GM13977 (cell line): ENCODE results near the gene LYPD6.
A peak's percentile ranks its signal among the peaks of the same experiment; 100 is the strongest.

Source experiments
- DNase-seq: peaks from one replicate; pipeline ENCODE4 v3.0.0; 2012; ENCODE audit warnings: low spot score
- in situ Hi-C: fragments of 300-500 bp; cut with MboI; formaldehyde crosslinking; loops from one replicate; pipeline ENCODE4 v1.12.0; 2022; ENCODE audit warnings: low sequenced_read_pairs, low pct_unique_long_range_greater_than_20kb, mixed read lengths, inconsistent platforms; ENCODE audit not compliant: unreplicated experiment
- TF ChIP-seq, protein P1 (sequence below): IDR thresholded peaks from 2 replicates; pipeline ENCODE4 v1.5.1; 2012; ENCODE audit warnings: mild to moderate bottlenecking, control low read depth; ENCODE audit not compliant: insufficient read depth; ENCODE audit errors: extremely low read depth, missing control alignments

LYPD6 gene

DNA sequence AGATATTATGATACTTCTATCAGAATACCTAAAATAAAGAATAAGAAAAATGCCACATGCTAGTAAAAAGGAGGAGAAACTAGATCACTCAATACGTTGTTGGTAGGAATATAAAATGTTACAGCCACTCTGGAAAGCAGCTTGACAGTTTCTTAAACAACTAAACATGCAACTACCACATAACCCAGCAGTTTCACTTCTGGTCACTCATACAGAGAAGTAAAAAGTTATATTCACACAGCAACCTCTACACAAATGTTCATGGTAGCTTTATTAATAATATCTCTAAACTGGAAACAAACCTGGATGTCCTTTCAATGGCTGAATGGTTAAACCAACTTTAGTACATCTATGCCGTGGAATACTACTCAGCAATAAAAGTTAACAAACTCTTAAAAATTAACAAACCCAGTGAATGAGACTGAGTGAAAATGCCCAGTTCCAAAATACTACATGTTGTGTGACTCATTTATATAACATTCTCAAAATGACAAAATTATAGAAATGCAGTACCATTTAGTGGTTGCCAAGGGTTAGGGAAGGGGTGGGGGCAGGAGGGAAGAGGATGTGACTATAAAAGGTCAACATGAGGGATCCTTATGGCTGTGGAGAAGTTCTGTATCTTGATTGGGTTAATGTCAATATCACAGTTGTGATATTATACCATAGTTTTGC is 133.1 kb downstream of the LYPD6 start:
- TF ChIP-seq, protein P1, sequence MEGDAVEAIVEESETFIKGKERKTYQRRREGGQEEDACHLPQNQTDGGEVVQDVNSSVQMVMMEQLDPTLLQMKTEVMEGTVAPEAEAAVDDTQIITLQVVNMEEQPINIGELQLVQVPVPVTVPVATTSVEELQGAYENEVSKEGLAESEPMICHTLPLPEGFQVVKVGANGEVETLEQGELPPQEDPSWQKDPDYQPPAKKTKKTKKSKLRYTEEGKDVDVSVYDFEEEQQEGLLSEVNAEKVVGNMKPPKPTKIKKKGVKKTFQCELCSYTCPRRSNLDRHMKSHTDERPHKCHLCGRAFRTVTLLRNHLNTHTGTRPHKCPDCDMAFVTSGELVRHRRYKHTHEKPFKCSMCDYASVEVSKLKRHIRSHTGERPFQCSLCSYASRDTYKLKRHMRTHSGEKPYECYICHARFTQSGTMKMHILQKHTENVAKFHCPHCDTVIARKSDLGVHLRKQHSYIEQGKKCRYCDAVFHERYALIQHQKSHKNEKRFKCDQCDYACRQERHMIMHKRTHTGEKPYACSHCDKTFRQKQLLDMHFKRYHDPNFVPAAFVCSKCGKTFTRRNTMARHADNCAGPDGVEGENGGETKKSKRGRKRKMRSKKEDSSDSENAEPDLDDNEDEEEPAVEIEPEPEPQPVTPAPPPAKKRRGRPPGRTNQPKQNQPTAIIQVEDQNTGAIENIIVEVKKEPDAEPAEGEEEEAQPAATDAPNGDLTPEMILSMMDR = no peak
- in situ Hi-C loops = no loop called here
- DNase-seq = peak; percentile 6

DNA sequence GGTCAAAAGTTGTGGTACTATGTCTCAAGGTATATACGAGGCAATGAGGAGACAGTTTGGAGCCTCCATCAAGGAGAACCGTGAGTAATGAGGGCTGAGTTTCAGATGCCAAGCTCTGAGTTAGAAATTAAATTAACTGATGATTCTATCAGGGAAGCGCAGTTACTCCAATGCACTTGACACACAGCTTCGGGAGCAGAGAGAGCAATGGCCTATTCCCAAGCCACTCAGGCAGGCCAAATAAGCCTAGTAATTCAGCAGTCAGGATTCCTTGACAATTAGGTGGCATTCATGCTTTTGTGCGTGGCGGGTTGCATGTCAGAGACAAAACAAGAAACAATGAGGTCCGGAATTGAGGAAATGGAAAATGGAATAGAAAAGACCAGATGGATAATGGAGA is 134.0 kb downstream of the LYPD6 start:
- TF ChIP-seq, protein P1 = no peak
- DNase-seq = no peak
- in situ Hi-C loops = no loop called here

DNA sequence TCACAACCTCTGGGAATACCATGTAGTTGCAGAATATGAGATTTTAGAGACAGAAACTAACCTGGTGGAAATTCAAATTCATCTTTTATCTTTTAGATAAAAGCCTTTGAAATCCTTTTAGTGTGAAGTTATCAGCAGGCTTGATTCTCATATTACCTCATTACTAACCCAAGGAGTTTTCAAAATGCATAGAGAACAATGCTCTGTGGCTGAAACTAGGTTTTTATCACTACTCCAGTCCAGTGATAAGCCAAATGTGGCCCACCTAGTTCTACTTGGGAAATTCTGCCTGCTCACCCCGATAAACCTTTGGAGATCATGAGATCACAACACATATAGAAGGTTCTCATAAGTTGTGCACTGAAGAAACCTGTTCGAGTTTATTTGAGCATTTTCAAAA is 135.5 kb downstream of the LYPD6 start:
- no peak for DNase-seq
- in situ Hi-C loops = no loop called here
- TF ChIP-seq, protein P1 = no peak

DNA sequence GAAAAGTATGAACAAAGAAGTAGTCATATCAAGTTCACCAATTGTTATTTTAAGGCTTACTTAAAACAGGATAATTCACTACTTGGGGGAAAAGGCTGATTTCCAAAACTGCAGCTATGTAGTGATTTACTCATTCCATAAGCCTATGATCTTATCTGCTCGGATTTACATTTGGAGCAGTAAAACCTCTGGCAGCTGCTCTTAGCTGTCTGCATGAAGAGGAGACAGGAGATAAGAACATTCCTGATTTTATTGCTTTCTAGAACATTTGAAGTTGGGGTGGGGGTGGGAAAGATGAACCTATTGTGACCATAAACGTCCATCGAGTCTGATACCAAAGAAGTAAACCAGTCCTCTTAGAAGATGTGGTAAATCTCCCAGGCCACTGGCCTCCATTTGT is 136.2 kb downstream of the LYPD6 start:
- in situ Hi-C loops = no loop called here
- DNase-seq = no peak
- TF ChIP-seq, protein P1 = no peak

DNA sequence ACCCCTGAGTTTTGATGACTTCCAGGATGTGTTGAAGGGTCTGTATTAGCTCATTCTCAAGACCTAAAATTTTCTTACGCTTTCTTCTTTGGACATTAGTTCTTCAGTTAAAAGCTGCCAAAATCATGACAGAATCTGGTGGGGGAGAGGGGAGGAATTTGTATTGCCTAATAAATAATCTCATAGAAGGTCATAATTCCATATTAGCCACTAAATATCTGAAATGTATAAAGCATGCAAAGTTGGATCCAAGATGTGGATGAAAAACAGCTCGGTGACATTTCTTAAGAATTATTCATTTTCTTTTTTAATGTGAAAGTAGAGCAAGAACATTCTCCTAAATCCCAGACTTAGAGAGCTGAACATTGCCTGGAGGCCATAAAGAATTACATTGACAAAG is 137.0 kb downstream of the LYPD6 start:
- in situ Hi-C loops = no loop called here
- DNase-seq = no peak
- TF ChIP-seq, protein P1 = no peak

DNA sequence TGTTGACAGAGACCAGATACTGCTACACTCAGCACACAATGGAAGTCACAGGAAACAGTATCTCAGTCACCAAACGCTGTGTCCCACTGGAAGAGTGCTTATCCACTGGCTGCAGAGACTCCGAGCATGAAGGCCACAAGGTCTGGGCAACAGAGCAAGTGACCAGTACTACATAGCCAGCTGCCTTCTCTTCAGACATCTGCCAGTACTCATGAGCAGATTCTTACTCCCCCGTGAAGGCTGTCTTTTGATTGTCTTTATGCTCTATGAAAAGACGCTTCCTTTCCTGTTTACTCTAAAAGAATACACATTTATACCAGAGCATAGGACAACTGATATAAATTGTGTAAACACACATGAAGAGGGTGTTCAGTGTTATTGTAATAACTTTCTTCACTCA is 138.2 kb downstream of the LYPD6 start:
- TF ChIP-seq, protein P1 = no peak
- DNase-seq = no peak
- in situ Hi-C loops = no loop called here
